GDM1 (cell line): Measurements from ENCODE around the gene RHOB.
"Not testable (repeated sequence)": the region's sequence is repeated elsewhere in the genome, so short reads cannot be mapped to it uniquely, and the experiment has no call there.

ENCODE experiments used
- DNase-seq: peaks from one replicate; lab custom pipeline; 2025; lab: John Stamatoyannopoulos, UW

The RHOB gene

DNA sequence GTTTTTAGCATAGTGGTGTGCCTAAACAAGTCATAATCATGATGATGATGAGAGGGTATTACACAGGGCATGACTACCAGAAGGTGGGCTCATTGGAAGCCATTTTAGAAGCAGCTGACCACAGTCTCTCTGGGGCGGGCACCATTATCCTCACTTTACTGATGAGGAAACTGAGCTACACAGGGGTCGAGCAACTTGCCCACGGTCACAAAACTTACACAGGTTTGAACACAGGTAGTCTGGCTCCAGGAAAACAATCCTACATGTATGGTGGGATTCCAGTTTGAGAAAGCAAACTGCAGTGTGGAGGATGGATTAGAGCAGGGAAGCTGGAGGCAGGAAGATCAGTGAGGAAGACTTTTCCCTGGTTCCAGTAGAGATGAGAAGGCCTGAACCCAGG lies 6.2 kb downstream of the RHOB start:
- no peak for DNase-seq

DNA sequence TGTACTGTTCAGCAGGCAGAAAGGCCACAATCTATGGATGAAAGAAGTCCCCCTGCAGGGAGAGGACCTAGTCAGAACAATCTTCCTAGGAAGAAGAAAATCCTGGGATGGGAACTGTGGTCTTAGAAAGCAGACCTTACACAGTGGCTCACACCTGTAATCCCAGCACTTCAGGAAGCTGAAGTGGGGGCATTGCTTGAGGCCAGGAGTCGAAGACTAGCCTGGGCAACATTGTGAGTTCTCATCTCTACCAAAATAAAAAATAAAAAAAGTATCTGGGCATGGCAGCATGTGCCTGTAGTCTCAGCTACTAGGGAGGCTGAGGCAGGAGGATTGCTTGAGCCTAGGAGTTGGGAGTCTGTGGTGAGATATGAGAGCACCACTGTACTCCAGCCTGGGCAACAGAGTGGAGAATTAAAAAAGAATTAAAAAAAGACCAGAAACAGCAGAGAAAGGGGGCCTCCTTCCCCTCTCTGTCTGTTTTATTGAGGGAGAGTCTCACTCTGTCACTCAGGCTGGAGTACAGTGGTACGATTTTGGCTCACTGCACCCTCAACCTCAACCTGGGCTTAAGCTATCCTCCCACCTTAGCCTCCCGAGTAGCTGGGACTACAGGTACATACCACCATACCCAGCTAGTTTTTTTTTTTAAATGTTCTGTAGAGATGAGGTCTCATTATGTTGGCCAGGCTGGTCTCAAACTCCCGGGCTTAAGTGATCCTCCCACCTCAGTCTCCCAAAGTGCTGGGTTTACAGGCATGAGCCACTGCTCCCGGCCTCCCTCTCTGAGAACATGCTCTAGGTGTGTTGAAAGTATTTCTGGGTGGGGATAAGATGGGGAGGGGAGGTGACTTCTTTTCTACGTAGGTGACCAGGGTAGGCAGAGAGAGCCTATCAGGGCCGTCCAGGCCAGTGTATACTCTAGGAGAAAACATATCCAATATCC lies 7.4 kb downstream of the RHOB start:
- DNase-seq = no peak

- no peak for DNase-seq
These were observed 8.3 kb downstream of the RHOB start for GRCh38 chr2:20455076-20455587.

- DNase-seq = no peak
These were observed 9.3 kb downstream of the RHOB start for GRCh38 chr2:20456116-20456571.

- DNase-seq = no peak
These were observed 10.0 kb downstream of the RHOB start for GRCh38 chr2:20456636-20457426.

- no peak for DNase-seq
These were observed 11.1 kb downstream of the RHOB start for GRCh38 chr2:20457661-20458630.

DNA sequence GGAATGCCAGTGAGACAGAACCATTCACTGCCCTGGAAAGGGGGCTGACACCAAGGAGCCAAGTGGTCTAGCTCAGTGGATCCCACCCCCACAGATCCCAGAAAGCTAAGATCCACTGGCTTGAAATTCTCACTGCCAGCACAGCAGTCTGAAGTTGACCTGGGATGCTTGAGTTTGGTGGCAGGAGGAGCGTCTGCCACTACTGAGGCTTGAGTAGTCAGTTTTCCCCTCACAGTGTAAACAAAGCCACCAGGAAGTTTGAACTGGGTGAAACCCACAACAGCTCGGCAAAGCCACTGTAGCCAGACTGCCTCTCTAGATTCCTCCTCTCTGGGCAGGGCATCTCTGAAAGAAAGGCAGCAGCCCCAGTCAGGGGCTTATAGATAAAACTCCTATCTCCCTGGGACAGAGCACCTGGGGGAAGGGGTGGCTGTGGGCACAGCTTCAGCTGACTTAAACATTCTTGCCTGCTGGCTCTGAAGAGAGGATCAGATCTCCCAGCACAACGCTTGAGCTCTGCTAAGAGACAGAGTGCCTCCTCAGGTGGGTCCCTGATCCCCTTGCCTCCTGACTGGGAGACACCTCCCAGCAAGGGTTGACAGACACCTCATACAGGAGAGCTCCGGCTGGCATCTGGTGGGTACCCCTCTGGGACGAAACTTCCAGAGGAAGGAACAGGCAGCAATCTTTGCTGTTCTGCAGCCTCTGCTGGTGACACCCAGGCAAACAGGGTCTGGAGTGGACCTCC lies 12.0 kb downstream of the RHOB start:
- DNase-seq = not testable (repeated sequence)

GRCh38 chr2:20465716-20466394 lies 19.0 kb downstream of the RHOB start:
- no peak for DNase-seq

DNA sequence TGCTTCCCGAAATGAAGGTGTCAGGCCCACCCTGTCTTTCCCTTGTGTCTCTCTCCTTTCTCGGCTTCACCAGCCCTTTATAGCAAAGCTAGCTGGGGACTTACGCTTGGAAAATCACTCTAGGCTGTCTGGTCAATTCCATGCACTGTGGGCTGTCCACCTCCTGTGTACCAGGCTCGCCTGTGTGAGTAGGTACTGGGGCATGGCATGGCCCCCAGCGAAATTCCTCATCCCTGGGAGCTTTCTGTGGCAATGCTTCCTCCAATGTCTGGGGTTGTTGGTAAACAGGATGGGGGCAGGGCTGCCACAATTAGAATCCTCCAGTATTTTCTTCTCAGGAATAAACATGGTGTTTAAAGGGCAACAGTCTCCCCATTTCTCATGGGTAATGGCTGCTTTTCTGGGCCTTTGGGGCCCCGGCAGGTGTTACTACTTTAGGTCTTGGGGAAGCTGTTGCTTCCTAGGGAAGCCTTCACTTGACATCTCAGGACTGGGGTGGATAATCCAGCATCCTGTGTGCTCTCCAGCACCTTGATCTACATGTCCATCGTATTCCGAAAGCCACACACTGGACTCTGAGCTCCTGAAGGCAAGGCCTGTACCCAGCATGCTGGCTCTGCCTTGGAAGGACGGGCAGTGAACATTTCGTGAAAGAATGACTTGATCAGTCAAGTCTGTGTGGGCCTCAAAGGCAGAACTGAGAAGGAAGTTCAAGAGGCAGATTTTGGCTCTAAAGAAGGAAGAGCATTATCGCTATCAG lies 21.1 kb downstream of the RHOB start:
- DNase-seq = no peak

GRCh38 chr2:20468549-20469500 lies 22.0 kb downstream of the RHOB start:
- DNase-seq = no peak

- DNase-seq = no peak
These were observed 22.7 kb downstream of the RHOB start for GRCh38 chr2:20469595-20469994.

DNA sequence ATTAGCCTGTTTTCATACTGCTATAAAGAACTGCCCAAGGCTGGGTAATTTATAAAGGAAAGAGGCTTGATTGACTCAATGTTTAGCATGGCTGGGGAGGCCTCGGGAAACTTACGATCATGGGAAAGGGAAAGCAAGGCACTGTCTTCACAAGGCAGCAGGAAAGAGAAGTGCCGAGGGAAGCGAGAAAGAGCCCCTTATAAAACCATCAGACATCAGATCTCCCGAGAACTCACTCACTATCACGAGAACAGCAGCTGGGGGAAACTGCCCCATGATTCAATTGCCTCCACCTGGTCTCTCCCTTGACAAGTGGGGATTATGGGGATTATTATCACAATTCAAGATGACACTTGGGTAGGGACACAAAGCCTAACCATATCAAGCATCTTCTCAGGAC lies 23.3 kb downstream of the RHOB start:
- DNase-seq = no peak

GRCh38 chr2:20471148-20471547 lies 24.3 kb downstream of the RHOB start:
- no peak for DNase-seq

DNA sequence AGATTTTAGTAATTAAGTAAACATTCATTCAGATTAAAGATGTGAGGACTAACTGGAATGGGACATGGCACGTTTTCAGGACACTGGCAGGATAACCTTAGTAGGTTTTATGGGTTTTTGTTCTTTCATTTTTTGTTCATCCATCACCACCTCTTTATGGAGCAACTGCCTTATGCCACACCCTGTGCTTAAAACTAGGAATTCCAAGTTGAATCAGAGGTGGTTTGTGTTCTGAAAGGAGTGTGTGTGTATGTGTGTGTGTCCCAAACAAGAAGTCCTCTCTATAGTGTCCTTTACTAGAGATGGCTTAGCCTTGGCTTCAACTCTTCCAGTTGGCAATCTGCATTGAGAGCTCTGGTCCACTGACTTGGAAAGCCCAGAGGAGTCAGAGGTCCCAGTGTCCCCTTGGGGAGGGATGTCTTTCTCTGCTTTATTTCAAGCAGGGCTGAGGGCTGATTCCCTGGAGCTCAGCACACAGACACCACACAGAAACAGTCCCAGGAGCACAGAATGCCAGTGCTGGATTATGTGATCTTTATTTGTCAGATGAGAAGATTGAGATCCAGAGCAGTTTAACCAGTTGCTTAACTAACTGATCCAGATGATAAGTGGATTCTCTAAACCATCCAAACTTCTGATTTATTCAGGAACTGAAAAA lies 25.2 kb downstream of the RHOB start:
- no peak for DNase-seq

GRCh38 chr2:20472569-20472968 lies 25.7 kb downstream of the RHOB start:
- DNase-seq = no peak

DNA sequence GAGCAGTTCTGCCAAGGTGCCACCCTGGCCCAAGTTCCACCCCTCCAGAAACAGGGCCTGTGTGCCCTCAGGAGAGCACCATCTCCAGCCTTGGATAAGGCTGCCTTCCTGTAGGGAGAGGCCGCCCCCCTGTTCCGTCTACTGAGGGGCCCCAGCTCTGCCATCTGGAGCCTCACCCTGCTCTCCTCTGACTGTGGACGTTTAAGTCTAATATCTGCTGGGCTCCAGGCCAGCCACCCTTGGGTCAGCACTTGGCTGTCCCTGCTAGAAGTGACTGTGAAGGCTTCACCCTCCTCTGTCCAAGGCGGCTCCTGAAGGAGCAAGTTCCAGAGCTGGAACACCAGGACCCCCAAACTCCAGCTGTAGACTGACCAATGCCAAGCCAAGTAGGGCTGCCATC lies 26.3 kb downstream of the RHOB start:
- no peak for DNase-seq

- DNase-seq = no peak
These were observed 28.1 kb downstream of the RHOB start for GRCh38 chr2:20474757-20475566.
